HL-60 (cell line): ENCODE data around the gene ITGBL1.

ENCODE experiments used
- DNase-seq, 2 experiments: peaks; one replicate each; pipeline ENCODE4 v3.0.0-alpha.2; 2010 to 2020; ENCODE audit warnings: low read depth in 1 of 2, low spot score in 1 of 2
- H3K27ac ChIP-seq: fragments of 250-450 bp; sonication (Bioruptor Pico); replicated peaks from 2 replicates; pipeline ENCODE4 v1.5.1; 2020; ENCODE audit warnings: mild to moderate bottlenecking, moderate library complexity
- H3K27me3 ChIP-seq: fragments of 250-450 bp; sonication (Bioruptor Pico); 2 replicates; pipeline ENCODE4 v1.5.1; 2021; ENCODE audit warnings: mild to moderate bottlenecking, moderate library complexity; ENCODE audit not compliant: insufficient read depth, poor library complexity, severe bottlenecking
- H3K4me3 ChIP-seq: replicated peaks from 2 replicates; pipeline ENCODE4 v1.5.1; 2011; ENCODE audit warnings: mild to moderate bottlenecking, control low read depth, low read length; ENCODE audit not compliant: insufficient read depth
- GABPA ChIP-seq: IDR thresholded peaks from 2 replicates; pipeline ENCODE4 v1.6.1; 2012; ENCODE audit warnings: low read depth
- POLR2AphosphoS5 ChIP-seq: IDR thresholded peaks from 2 replicates; pipeline ENCODE4 v1.6.1; 2012; ENCODE audit warnings: low read depth
- SPI1 ChIP-seq: IDR thresholded peaks from 2 replicates; pipeline ENCODE4 v1.6.1; 2012; ENCODE audit warnings: low read depth, mild to moderate bottlenecking, borderline replicate concordance
- TF ChIP-seq, protein P1 (sequence below): IDR thresholded peaks from one replicate; pipeline ENCODE4 v1.5.1; 2011; ENCODE audit warnings: low read length, control low read depth, inconsistent platforms; ENCODE audit not compliant: insufficient read depth
- TF ChIP-seq, protein P2 (sequence below): IDR thresholded peaks from 2 replicates; pipeline ENCODE4 v1.6.1; 2012; ENCODE audit warnings: low read depth; ENCODE audit not compliant: insufficient replicate concordance

Gene ITGBL1

GRCh38 chr13:101709952-101710351, 257.5 kb downstream of the ITGBL1 start:
- Histone ChIP-seq H3K27me3 (no peaks in the 10 kb centered on the region), H3K27ac (no peak overlapping the region), H3K4me3 (no peak overlapping the region)
- TF ChIP-seq, protein P1, sequence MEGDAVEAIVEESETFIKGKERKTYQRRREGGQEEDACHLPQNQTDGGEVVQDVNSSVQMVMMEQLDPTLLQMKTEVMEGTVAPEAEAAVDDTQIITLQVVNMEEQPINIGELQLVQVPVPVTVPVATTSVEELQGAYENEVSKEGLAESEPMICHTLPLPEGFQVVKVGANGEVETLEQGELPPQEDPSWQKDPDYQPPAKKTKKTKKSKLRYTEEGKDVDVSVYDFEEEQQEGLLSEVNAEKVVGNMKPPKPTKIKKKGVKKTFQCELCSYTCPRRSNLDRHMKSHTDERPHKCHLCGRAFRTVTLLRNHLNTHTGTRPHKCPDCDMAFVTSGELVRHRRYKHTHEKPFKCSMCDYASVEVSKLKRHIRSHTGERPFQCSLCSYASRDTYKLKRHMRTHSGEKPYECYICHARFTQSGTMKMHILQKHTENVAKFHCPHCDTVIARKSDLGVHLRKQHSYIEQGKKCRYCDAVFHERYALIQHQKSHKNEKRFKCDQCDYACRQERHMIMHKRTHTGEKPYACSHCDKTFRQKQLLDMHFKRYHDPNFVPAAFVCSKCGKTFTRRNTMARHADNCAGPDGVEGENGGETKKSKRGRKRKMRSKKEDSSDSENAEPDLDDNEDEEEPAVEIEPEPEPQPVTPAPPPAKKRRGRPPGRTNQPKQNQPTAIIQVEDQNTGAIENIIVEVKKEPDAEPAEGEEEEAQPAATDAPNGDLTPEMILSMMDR = no peak
- TF ChIP-seq, protein P2, sequence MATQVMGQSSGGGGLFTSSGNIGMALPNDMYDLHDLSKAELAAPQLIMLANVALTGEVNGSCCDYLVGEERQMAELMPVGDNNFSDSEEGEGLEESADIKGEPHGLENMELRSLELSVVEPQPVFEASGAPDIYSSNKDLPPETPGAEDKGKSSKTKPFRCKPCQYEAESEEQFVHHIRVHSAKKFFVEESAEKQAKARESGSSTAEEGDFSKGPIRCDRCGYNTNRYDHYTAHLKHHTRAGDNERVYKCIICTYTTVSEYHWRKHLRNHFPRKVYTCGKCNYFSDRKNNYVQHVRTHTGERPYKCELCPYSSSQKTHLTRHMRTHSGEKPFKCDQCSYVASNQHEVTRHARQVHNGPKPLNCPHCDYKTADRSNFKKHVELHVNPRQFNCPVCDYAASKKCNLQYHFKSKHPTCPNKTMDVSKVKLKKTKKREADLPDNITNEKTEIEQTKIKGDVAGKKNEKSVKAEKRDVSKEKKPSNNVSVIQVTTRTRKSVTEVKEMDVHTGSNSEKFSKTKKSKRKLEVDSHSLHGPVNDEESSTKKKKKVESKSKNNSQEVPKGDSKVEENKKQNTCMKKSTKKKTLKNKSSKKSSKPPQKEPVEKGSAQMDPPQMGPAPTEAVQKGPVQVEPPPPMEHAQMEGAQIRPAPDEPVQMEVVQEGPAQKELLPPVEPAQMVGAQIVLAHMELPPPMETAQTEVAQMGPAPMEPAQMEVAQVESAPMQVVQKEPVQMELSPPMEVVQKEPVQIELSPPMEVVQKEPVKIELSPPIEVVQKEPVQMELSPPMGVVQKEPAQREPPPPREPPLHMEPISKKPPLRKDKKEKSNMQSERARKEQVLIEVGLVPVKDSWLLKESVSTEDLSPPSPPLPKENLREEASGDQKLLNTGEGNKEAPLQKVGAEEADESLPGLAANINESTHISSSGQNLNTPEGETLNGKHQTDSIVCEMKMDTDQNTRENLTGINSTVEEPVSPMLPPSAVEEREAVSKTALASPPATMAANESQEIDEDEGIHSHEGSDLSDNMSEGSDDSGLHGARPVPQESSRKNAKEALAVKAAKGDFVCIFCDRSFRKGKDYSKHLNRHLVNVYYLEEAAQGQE = no peak
- TF ChIP-seq SPI1 (no peak), GABPA (no peak), POLR2AphosphoS5 (no peak)
- no peak for DNase-seq

DNA sequence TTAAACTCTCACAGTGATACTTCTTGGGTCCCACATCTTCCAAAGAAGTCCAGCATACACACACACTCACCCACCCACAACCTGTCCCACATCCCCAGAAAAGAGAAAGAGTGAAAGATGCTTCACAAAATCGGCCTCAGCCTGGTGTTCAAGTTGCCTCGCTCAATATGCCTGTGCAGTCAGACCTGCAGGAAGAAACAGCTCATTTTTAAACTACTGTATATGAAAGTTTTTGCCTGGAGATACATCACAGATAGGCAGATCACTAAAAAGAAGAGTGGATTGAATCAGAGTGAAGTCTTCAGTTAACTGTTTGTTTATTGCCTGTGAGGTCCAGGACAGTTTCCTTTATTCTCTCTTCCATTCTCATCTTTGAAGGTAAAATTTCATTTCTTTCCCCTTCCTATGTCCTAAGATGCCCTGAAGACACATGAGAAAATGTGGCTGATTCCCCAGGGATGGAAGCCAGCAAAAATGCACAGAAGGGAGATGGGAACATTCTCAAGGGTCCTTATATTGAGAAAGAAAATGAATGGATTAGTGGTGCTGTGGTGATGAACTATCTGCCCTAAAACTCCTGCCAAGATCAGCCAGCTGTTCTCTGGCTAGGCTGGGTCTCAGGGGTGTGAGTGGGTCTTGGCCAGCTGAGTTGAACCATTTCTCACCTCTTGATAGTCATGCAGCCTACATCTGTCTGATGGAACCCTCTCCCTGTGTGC, 259.0 kb downstream of the ITGBL1 start:
- Histone ChIP-seq H3K27me3 (no peaks in the 10 kb centered on the region), H3K27ac (no peak overlapping the region), H3K4me3 (no peak overlapping the region)
- TF ChIP-seq GABPA = no peak
- no peak for TF ChIP-seq SPI1
- no peak for TF ChIP-seq POLR2AphosphoS5
- TF ChIP-seq, protein P1 = no peak
- TF ChIP-seq, protein P2 = no peak
- DNase-seq = no peak

DNA sequence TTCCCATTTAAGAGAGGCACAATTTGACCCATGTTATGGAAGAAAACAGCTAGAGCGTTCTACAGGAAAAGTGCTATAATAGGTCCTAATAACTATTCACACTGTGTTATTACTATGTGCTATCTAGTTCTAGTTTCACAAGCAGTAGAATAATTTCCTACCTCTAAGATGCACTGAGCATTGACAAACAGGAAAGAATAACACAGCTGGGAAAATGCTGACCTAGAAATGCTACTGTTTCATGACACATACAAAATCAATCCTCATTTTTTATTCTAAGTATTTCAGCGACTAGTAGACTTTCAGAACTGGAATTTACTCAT, 259.5 kb downstream of the ITGBL1 start:
- no peaks in the 10 kb centered on the region for H3K27me3 ChIP-seq
- no peak for DNase-seq
- no peak overlapping the region for H3K27ac ChIP-seq
- H3K4me3 ChIP-seq = no peak overlapping the region
- TF ChIP-seq, protein P1 = no peak
- TF ChIP-seq GABPA (no peak), SPI1 (no peak), POLR2AphosphoS5 (no peak)
- TF ChIP-seq, protein P2 = no peak
